ENCODE results near the gene KRTAP10-6.
"Not testable (repeated sequence)": the region's sequence is repeated elsewhere in the genome, so short reads cannot be mapped to it uniquely, and the experiment has no call there.

Gene KRTAP10-6, protein sequence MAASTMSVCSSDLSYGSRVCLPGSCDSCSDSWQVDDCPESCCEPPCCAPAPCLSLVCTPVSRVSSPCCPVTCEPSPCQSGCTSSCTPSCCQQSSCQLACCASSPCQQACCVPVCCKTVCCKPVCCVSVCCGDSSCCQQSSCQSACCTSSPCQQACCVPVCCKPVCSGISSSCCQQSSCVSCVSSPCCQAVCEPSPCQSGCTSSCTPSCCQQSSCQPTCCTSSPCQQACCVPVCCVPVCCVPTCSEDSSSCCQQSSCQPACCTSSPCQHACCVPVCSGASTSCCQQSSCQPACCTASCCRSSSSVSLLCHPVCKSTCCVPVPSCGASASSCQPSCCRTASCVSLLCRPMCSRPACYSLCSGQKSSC

GRCh38 chr21:44592446-44593311 lies at the start of gene KRTAP10-6:
Gene KRTAP10-6 (minus strand): TSS chr21:44592505. CDS start chr21:44592484, 21 bp downstream.
- DNase-seq (ENCODE audit: low read depth in 2 of 2): no peak

- DNase-seq (ENCODE audit: low read depth in 2 of 2): no peak
These were observed 48.5 kb upstream of the KRTAP10-6 start for GRCh38 chr21:44640761-44641160.

DNA sequence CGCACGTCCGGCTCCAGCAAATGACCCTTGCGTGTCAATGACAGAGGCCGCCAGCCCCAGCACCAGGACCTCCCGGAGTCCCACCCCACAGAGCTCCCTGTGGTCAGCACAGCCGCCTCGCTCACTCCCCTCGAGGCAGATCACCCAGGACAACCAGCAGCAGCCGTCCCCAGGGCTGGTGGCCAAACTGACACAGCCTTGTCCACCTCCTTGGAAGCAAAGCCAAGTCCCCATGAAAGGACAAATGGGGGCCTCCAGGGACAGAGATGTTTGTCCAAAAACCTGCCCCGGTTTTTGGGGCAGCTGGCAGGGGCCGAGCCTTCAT lies 47.0 kb upstream of the KRTAP10-6 start:
- DNase-seq (ENCODE audit: low read depth in 2 of 2): no peak

GRCh38 chr21:44638506-44639330 lies 46.4 kb upstream of the KRTAP10-6 start:
- DNase-seq (ENCODE audit: low read depth in 2 of 2): not testable (repeated sequence)

GRCh38 chr21:44637851-44638348 lies 45.6 kb upstream of the KRTAP10-6 start:
- not testable (repeated sequence) for DNase-seq (ENCODE audit: low read depth in 2 of 2)

- no peak for DNase-seq (ENCODE audit: low read depth in 2 of 2)
These were observed 44.9 kb upstream of the KRTAP10-6 start, which contains the start of gene KRTAP10-10 for GRCh38 chr21:44637018-44637850. Gene KRTAP10-10 (plus strand): TSS chr21:44637356. CDS start chr21:44637418, 62 bp downstream.

GRCh38 chr21:44636209-44637017 lies 44.1 kb upstream of the KRTAP10-6 start:
- no peak for DNase-seq (ENCODE audit: low read depth in 2 of 2)

DNA sequence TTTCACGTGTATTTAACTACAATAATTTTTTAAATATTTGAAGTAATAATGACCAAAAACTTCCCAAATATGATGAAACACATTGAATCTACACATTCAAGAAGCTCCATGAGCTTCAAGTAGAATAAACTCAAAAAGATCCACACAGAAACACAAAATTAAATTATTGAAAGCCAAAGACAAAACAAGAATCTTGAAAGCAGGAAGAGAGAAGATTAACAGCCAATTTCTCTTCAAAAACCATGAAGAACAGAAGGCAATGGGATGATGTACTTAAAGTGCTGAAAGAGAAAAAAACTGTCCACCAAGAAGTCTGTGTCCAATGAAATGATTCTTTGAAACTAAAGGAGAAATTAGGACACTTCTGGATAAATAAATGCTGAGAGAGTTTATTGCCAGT lies 39.8 kb upstream of the KRTAP10-6 start:
- no peak for DNase-seq (ENCODE audit: low read depth in 2 of 2)

- DNase-seq (ENCODE audit: low read depth in 2 of 2): no peak
These were observed 38.1 kb upstream of the KRTAP10-6 start for GRCh38 chr21:44630440-44630839.

DNA sequence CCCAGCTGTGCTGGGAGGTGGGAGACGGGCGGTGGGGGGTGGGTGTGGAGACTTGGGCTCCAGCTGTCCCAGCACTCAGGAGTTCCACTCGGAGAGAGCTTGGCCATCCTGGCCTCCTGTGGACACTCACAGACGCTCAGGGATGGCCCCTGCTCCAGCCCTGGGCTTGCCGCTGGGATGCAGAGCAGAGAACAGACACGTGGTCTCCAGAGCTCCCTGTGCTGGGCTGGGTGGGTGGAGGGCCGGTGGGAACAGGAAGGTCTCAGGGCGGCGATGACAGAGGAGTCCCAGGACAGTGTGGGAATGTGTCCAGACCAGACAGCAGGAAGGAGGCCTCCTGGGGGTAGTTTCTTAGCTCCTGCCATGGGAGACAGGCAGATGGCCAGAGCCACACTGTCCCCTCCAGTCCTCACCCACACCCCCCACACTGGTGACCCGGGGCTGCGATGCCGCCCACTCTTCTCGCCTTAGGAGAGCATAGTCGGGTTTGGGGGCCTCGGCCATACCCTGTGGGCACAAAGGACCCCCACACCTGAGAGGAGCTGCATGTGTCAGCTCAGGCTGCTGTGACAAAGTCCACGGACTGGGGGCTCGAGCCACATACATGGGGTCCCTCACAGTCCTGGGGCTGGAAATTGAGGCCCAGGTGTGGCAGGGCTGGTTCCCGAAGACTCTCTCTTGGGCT lies 36.5 kb upstream of the KRTAP10-6 start:
- DNase-seq (ENCODE audit: low read depth in 2 of 2): no peak

- not testable (repeated sequence) for DNase-seq (ENCODE audit: low read depth in 2 of 2)
These were observed 35.5 kb upstream of the KRTAP10-6 start for GRCh38 chr21:44627831-44628233.

DNA sequence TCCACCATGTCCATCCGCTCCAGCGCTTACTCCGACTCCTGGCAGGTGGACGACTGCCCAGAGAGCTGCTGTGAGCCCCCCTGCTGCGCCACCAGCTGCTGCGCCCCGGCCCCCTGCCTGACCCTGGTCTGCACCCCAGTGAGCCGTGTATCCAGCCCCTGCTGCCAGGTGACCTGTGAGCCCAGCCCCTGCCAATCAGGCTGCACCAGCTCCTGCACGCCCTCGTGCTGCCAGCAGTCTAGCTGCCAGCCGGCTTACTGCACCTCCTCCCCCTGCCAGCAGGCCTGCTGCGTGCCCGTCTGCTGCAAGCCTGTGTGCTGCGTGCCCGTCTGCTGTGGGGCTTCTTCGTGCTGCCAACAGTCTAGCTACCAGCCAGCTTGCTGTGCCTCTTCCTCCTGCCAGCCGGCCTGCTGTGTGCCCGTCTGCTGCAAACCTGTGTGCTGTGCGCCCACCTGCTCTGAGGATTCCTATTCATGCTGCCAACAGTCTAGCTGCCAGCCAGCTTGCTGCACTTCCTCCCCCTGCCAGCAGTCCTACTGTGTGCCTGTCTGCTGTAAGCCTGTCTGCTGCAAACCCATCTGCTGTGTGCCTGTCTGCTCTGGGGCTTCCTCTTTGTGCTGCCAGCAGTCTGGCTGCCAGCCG lies 35.0 kb upstream of the KRTAP10-6 start:
- not testable (repeated sequence) for DNase-seq (ENCODE audit: low read depth in 2 of 2)

DNA sequence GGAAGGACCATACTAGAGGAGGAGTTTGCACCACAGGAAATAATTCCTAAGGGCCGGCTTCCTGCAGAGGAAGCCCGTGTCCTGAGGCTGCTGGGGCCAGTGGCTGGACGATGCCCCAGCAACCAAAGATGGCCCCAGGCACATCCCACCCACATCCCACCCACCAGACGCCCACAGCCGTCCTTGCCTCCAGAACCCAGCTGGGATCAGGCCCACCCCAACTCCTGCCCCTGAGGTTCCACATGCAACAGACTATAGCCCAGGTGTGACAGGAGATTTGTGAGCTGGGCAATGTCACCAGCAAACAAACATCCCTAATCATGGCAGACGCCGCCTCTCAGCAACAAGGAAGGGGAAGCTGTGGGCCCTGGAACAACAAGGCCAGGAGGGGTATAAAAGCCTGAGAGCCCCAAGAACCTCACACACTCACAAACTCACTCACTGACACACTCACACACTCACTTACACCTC lies 34.4 kb upstream of the KRTAP10-6 start, which contains the start of gene KRTAP10-9:
Gene KRTAP10-9, plus strand, starts transcription at position 421 of the 471 bp plus-strand sequence. CDS start 79 bp downstream, outside the sequence.
- DNase-seq (ENCODE audit: low read depth in 2 of 2): no peak

GRCh38 chr21:44626262-44626661 lies 34.0 kb upstream of the KRTAP10-6 start:
- DNase-seq (ENCODE audit: low read depth in 2 of 2): no peak

GRCh38 chr21:44625756-44626155 lies 33.5 kb upstream of the KRTAP10-6 start:
- DNase-seq (ENCODE audit: low read depth in 2 of 2): no peak

GRCh38 chr21:44623575-44623974 lies 31.3 kb upstream of the KRTAP10-6 start:
- DNase-seq (ENCODE audit: low read depth in 2 of 2): no peak

GRCh38 chr21:44619886-44620285 lies 27.6 kb upstream of the KRTAP10-6 start:
- DNase-seq (ENCODE audit: low read depth in 2 of 2): no peak

GRCh38 chr21:44618909-44619308 lies 26.6 kb upstream of the KRTAP10-6 start:
- DNase-seq (ENCODE audit: low read depth in 2 of 2): peak; percentile 27 to 43

Data from stimulated activated CD8-positive, alpha-beta memory T cell treated with anti-CD3 and anti-CD28 coated beads, Interleukin-2, amount 100 ng/mL, for 1 hour (primary cell).